ENCODE data around the gene SH3D21.

The SH3D21 gene

DNA sequence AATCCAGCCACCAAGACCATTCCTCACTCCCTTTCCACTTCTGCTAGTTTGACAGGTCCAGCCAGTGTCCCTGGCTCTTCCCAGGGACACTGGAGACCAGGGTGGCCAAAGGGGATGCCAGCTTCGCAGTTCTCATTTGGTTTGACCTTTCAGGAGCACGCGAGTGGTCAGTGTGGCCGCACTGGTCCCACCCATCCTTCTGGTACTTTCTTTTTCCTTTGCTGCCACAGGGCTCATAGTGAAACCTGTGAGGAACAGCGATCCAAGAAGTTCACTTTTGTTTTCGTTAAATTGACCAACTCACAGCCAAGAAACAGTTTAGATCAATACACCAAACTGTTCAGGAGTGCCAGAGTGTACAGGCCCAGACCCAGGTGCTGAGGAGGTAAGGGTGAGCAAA is 31.7 kb downstream of the SH3D21 start:
- DNase-seq: no peak

GRCh38 chr1:36339215-36339614 is 33.0 kb downstream of the SH3D21 start:
- DNase-seq: no peak

- DNase-seq: no peak
These were observed 33.4 kb downstream of the SH3D21 start for GRCh38 chr1:36339615-36340014.

DNA sequence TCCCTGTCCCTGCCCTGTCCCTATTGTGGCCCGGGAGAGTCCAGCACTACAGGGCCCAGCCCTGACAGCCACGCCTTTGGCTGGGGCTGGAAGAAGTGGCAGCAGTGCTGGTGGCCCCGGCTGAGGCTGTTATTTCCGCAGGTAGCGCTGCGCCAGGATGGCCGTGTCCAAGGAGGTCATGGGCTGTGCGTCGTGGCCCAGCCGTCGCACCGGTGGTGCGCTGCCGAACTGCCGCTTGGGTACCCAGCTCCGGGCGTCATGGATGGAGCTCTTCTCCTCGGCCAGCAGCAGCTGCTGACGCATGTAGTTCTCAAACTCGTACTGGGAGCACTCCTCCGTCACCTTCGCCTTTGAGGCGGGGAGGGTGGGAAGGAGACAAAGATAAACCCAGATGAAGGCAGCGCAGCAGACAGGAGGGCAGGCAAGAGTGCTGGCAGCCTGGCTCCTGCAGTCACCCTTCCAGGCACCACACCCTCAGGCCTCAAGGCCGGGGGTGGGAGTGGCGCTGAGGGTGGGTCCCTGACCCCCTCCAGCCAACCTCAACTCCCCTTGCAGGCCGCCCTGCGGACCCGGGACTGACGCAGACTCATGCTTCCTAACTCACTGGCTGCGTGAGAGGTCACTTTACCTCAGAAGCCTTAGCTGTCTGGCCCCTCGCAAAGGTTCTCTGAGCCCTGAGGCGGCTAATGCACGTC is 35.6 kb downstream of the SH3D21 start:
- no peak for DNase-seq

DNA sequence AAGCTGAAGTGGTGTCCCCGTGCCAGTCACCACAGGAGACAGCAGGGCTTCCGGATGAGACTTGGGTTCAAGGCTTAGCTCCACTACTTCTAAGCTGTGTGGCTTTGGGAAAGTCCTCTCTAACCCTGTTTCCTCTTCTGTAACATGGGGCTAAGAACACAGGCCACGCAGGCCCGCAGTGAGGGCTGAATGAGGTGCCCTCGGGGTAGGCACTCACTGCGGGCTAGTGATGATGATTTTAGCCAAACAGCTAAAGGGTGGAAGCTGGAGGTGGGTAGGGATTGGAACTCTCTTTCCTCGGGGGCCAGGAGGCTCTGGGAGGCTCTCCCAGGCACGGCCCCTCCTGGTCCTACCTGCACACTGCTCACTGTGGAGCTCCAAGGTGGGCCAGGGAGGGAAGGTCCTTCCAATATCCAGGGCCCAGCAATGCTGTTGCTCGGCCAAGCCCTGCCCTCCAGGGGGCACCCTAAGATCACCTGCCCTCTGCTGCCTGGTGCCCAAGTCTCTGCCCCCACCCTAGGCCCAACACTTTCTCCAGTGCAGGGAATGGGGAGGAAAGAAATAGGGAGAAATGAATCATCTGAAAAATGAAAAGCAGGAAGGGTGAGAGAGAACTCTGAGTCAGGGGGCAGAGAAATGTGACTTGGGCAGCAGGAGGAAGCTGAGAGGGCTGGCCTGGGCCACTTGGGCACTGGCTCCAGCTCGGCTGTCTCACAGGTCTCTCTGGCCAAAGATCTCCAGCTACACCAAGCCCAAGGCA is 36.4 kb downstream of the SH3D21 start:
- peak; percentile 53 for DNase-seq

DNA sequence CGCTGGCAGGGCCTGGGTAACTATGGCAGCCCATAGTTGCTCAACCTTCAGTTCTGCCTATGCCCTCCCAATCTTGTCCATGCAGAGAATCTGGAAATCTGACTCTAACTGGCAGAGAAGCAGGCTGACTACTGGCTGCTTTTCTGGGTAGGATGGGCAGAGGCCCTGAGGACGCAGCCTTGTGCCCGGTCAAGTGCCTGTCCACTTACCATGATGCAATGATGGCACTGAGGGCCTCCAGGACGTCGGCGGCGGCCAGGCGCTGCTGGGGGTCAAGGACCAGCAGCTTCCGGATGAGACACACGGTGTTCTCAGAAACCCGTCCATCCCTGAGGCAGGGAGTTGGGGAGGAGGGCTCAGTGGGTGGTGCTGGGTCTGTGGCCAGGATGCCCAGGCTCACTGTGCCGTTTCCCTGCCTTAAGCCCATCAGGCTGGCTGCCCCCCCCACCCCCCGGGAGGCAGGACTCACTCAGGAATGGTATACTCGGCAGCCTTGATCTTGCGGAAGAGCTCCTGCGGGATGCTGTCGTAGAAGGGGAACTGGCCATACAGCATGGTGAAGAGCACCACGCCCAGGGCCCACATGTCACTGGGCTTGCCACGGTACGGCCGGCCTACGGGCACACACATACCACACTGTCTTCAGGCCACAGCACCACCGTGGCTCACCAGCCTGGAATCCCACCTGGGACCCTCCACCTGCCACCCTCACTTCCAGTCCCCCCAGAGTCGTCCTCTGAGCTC is 37.7 kb downstream of the SH3D21 start:
- DNase-seq: no peak

GRCh38 chr1:36344395-36344680 is 38.2 kb downstream of the SH3D21 start:
- no peak for DNase-seq

- DNase-seq: no peak
These were observed 39.2 kb downstream of the SH3D21 start for GRCh38 chr1:36345353-36345752.

DNA sequence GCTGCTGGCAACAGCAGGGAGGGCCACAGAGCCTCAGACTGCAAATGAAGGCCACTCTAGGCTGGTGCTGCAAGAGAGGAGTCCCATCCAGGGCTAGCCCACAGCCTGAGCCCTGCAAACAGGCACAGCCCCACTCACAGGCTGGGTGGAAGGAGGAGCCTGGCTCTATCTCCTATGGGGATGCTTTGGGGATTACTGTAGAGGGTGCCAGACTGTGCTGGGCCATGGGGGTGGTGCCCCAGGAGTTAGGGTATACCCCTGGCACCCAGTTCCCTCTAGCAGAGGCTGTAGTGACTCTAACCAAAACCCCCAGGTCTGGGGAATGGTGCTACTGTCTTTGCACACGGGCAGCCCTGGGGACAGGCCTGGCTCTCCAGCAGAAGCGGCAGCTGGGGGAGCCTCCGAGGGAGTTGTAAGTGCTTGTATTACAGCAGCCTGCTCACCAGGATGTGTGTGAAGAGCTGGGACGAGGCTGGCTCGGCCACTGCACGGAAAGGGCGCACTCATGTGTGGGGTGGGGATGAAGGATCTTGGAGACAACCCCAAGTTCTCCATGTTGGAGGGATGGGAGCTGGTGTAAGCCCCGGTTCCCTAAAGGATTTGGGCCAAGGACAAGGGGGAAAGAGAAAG is 40.7 kb downstream of the SH3D21 start:
- no peak for DNase-seq

GRCh38 chr1:36349241-36349671 is 43.1 kb downstream of the SH3D21 start:
- no peak for DNase-seq

DNA sequence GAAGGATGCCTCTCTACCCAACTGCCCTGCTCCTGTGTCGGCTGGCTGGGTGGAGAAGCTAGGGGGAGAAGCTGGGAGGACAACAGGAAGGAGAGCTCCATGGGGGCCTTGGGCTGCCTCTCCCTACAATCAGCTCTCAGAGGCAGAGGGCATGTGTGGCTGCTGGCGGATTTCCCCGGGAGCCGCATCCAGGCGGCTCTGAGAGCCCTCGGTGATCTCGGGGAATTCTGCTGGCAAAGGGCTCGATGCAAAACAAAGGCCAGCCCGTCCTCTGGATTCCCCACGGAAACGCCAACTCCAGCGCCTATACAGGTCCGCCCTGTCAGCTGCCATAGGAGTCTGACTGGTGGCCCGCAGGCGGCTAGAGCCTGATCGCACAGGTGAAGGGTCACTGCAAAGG is 43.7 kb downstream of the SH3D21 start:
- no peak for DNase-seq

- peak; percentile 47 for DNase-seq
These were observed 44.6 kb downstream of the SH3D21 start for GRCh38 chr1:36350659-36351226.

DNA sequence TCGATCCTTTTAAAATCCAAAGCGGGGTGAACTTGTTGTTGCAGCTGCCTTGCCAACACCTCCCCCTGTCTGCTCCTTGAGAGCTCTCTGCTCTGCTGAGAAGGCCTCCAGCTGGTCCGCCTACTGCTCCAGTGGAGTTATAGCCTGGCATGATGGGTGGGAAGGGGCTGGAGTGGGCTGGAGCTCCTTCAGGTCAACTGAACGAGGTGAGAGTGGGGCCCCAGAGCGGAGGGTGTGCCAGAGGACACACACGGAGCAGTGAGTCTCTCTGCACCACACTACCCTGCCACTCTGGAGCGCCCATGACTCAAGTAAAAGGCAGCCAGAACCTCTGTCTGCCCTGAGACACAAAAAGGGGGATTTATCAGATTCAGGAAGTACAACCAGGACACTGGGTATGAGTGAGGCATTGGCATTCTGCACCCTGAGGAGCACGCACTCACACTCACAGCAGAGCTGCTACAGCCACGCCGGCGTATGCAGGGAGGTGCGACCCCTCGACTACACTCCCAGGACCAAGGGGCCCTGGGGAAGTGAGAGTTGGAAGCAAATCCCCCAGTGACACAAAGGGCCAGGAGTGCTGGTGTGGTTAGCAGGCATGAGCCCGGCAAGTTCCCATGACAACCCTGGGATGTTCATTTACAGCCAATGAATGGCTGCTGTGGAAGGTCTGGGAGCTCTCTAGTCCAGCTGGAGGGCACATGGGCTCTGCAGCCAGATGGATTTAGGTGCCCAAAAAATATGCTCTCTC is 45.2 kb downstream of the SH3D21 start:
- DNase-seq: no peak

GRCh38 chr1:36352125-36352909 is 46.1 kb downstream of the SH3D21 start:
- no peak for DNase-seq

- no peak for DNase-seq
These were observed 47.0 kb downstream of the SH3D21 start for GRCh38 chr1:36352910-36353878.

- DNase-seq: no peak
These were observed 48.3 kb downstream of the SH3D21 start for GRCh38 chr1:36354486-36354885.

GRCh38 chr1:36355811-36356210 is 49.6 kb downstream of the SH3D21 start:
- no peak for DNase-seq

DNA sequence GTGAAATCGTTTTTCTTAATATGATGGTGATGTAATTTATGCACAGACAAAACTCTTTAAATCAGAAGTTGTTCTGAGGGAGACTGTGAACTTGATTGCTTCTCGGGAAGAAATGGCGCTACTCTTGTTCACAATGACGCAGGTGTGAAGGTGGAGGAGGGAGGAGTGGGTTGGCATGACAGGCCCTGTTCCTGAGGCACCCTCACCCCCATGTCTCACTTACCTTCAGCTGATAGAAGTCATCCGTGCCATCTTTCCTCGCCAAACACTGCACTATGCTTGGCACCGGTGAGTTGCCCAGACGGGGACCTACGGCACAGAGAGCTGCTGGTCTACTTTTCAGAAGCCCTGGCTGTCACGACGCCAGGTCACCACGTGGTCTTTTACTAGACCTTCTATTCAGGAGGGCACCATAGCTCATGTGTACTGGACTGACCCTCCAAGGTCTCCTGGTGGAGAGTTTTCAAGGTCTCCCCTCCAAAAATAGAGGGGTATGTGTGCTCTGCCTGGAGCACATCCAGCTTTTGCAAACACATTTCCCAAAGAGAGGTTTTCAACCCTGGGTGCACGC is 52.4 kb downstream of the SH3D21 start:
- no peak for DNase-seq

DNA sequence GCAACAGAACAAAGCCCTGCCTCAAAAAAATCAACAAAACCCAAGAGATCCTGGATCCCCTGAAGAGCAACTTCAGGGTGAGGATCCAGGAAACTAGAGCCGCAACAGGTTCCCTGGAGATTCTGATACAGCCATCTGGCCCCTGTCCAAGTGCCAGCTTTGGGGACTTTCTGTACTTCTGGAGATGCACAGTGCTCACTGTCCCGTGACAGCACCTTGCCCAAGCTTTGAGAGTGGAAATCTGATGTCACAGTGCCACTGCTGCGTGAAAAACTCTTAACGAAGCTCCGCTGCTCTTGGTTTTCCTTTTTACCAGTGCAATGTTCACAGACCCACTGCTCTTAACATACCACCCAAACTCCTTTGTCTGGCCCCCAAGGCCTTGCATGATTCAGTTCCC is 53.2 kb downstream of the SH3D21 start:
- DNase-seq: no peak
